ENCODE measurements around the gene LRRFIP2.
"Not testable (repeated sequence)": the region's sequence is repeated elsewhere in the genome, so short reads cannot be mapped to it uniquely, and the experiment has no call there.

Gene LRRFIP2

DNA sequence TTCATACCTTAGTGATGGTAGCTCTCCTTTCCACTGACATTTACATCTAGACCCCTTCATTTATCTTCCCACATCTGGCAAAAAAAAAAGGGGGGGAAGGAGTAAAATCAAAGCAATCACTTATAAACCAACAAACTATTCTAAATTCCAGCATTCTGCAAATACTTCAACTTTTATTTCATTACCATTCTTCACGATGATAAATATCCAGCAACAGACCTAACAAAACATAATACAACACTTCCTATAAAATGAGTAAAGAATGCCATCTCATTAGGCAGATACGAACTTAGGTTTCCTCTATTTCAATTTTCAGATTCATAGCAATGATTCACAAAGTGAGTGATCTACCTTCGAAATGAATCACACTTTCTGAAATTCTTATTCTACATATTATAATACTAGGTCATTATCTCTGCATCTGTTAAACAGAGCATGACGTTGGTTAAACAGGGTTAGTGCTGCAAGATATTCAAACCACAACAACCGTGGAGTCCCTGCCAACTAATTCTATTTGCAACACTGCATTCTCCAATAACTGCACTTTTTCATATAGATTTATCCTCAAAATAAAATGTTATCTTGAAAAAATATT, at the start of gene LRRFIP2:
Gene LRRFIP2 (minus strand): TSS at position 51 of the 595 bp plus-strand sequence. CDS start 25,599 bp downstream, outside the sequence.
- no peak for DNase-seq (ENCODE audit: low read depth in 4 of 4, low spot score in 1 of 4)

- DNase-seq (ENCODE audit: low read depth in 4 of 4, low spot score in 1 of 4) = no peak
Measured at GRCh38 chr3:37223576-37223975, 49.2 kb upstream of the LRRFIP2 start.

GRCh38 chr3:37223141-37223558, 48.8 kb upstream of the LRRFIP2 start:
- no peak for DNase-seq (ENCODE audit: low read depth in 4 of 4, low spot score in 1 of 4)

- DNase-seq (ENCODE audit: low read depth in 4 of 4, low spot score in 1 of 4) = not testable (repeated sequence)
Measured at GRCh38 chr3:37222542-37222941, 48.2 kb upstream of the LRRFIP2 start.

DNA sequence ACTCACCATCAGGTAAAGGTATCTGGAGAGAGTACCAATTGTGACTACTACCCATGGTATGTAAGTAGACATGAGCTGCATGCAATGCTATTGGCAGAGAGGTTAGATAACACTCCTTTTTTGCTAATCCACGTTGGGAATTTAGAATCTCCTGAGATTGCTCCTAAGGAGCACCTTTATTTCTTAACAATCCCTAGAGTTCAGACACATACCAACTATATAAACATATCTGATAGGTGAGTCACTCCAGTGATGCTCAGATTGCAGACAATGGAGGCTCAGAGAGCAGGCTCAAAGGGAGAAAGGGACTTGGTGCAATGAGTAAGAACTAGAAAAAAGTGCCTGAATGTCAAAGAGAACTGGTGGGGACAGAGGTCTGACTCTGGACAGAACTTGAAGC, 47.0 kb upstream of the LRRFIP2 start:
- DNase-seq (ENCODE audit: low read depth in 4 of 4, low spot score in 1 of 4) = no peak

- DNase-seq (ENCODE audit: low read depth in 4 of 4, low spot score in 1 of 4) = no peak
Measured at GRCh38 chr3:37219266-37219665, 44.9 kb upstream of the LRRFIP2 start.

DNA sequence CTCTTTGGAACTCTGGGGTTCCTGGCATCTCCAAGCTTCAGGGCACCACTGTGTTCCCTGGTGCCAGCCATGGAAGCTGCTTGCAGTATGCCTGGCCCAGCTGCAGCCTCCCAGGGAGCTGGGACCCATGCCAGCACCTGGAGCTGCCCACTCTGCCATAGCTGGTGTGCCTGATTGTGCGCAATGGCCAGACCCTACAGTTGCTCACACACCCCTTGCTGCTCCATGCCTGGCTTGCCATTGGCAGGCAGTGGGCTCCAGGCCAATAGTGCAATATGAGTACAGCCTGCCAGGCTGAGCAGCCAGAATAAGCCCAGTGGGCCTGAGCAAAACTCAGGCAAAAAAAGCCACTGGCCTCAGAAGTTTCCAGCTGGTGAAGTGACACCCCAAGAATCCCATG, 43.8 kb upstream of the LRRFIP2 start:
- no peak for DNase-seq (ENCODE audit: low read depth in 4 of 4, low spot score in 1 of 4)

GRCh38 chr3:37217098-37217849, 42.9 kb upstream of the LRRFIP2 start:
- DNase-seq (ENCODE audit: low read depth in 4 of 4, low spot score in 1 of 4) = no peak

DNA sequence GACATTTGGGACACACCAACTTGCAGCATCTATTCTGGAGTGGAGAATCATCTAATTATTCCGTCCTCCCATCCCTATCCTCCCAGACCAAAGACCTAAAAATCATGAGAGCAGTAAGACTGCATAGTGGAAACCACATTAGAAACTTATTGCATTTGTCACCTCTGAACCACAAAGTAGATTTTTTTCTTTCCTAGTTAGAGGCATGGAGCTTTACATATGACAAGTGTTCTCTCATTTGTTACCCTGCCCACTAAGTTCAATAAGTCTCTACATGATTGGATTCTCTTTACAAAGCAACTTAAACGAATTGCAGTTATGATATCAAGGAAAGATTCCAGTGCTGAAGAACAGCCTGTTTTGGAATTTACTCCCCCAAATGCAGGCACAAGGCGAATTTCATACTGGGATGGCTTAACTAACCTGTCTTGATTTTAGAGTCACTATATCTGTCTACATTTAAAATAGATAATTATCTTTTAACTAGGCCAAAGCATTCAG, 42.3 kb upstream of the LRRFIP2 start:
- no peak for DNase-seq (ENCODE audit: low read depth in 4 of 4, low spot score in 1 of 4)

- no peak for DNase-seq (ENCODE audit: low read depth in 4 of 4, low spot score in 1 of 4)
Measured at GRCh38 chr3:37214076-37214475, 39.7 kb upstream of the LRRFIP2 start.

DNA sequence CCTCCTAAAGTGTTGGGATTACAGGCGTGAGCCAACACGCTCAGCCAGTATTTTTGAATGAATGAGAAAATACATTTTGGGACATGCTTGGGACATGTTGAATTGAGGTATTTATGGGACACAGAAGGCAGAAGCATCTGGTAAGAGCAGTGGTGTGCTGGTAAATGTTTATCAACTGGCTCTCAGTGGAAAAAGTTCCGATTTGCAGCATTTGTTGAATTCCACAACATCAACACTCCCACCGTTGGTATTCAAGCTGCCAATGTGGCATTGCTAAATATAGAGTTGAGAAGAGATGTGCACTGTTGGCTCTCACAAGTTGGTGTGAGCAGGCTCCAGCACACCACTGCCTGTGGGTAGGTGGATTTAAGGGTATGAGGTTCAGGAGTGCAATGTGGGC, 35.8 kb upstream of the LRRFIP2 start:
- no peak for DNase-seq (ENCODE audit: low read depth in 4 of 4, low spot score in 1 of 4)

- DNase-seq (ENCODE audit: low read depth in 4 of 4, low spot score in 1 of 4) = not testable (repeated sequence)
Measured at GRCh38 chr3:37208576-37208975, 34.2 kb upstream of the LRRFIP2 start.

- not testable (repeated sequence) for DNase-seq (ENCODE audit: low read depth in 4 of 4, low spot score in 1 of 4)
Measured at GRCh38 chr3:37208008-37208407, 33.6 kb upstream of the LRRFIP2 start.

GRCh38 chr3:37206041-37206440, 31.7 kb upstream of the LRRFIP2 start:
- not testable (repeated sequence) for DNase-seq (ENCODE audit: low read depth in 4 of 4, low spot score in 1 of 4)

GRCh38 chr3:37204314-37204713, 29.9 kb upstream of the LRRFIP2 start:
- no peak for DNase-seq (ENCODE audit: low read depth in 4 of 4, low spot score in 1 of 4)

- DNase-seq (ENCODE audit: low read depth in 4 of 4, low spot score in 1 of 4) = no peak
Measured at GRCh38 chr3:37202035-37202434, 27.7 kb upstream of the LRRFIP2 start.

DNA sequence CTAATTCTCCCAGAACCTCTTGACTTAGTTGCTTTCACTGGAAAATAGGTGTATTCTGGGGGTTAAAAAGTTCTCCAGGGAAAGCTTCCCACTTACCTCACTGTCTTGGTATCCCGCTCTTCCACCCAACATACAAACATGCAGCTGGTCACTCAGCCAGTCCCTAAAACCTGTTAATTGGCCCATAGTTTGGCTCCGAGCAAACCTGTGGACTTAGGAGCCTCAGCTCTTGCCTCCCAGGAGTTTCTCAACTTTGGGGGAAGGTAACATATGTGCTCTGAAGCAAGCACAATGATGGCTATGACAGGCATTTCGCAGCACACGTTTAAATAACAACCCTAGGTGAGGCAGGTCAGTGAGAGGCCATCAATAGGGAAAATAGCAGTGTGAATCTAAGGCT, 25.8 kb upstream of the LRRFIP2 start:
- no peak for DNase-seq (ENCODE audit: low read depth in 4 of 4, low spot score in 1 of 4)

DNA sequence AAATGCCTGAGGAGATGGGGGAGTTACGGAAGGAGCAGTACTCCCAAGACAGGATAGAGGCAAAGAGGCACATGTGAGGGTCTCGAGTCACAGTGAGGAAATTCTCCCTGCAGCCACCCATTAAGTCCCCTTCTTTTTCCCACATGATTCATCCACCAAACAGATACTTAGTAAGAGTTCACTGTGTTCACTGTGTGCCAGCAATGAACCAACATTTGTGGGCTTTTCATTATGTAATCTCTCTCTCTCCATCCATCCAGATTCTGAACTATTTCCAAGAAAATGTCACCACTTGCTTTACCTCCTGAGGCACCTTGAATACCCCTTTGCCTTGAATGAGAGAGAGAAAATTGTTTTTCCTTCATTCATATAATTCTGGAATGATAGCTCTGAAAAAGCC, 24.6 kb upstream of the LRRFIP2 start:
- DNase-seq (ENCODE audit: low read depth in 4 of 4, low spot score in 1 of 4) = no peak

DNA sequence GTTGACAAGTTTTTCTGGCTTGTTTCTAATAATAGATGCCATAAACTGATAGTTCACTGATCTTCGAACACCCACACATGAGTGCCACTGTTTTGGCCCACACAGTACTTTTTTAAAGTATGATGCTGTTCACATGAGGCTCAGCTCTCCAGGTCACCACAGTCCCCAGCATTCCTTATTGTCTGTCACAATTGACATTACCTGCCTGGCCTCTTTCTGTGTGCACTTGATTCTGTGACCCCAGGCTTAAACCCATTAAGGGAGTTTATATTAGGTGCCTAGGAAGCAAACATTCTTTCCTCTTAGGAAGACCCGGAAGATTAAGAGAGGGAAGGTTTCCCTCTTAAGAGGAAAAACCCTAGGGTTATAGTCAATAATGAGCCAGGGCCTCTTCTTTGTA, 24.2 kb upstream of the LRRFIP2 start:
- no peak for DNase-seq (ENCODE audit: low read depth in 4 of 4, low spot score in 1 of 4)

DNA sequence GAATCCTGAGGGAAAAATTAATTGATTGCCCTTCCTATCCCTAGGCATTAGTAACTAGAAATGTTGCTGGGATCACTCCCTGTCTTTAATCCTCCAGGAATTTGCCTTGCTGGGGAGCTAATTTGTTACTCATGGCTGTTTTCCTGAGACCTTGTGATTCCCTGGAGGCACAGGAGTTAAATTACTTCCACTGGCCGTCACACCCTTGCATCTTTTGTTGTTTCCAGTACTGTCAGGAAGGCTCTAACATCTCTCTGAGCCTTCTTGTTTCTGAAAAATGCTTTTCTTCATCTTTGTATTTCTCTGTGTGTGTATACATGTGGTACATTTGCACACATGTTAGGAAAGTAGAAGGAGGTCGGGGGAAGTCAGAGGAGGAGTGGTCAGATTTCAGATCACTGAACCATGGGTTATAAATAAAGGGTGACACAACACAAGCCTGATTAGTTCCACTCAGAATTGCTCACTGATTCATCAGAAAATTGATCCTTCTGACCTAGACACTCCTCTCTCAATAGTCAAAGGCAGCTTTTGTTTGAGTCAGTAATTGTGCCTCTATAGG, 23.5 kb upstream of the LRRFIP2 start:
- no peak for DNase-seq (ENCODE audit: low read depth in 4 of 4, low spot score in 1 of 4)

GRCh38 chr3:37194533-37194932, 20.2 kb upstream of the LRRFIP2 start:
- DNase-seq (ENCODE audit: low read depth in 4 of 4, low spot score in 1 of 4) = no peak

DNA sequence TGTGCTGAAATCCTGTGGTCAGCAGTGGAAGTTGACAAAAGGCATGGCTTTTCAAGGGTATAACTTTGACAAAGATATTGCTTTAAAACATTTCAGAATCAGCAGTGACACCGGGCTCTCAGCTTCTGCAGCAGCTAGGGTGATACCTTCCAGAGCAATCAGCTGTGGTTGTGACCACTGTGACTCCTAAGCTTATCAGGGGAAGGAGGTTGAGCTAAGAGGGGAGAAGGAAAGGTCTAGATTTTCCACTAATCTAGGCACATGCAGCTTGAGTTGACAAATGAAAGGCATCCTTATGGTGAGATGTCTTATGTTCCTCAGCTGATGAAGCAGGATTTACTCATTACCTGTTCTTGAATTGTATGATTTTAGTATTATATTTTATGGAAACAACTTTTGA, 16.3 kb upstream of the LRRFIP2 start:
- no peak for DNase-seq (ENCODE audit: low read depth in 4 of 4, low spot score in 1 of 4)

Data from stimulated activated CD4-positive, alpha-beta T cell treated with anti-CD3 and anti-CD28 coated beads, Interleukin-1b, Interleukin-23, amount 100 ng/mL, for 24 hours (primary cell).